B cell (primary cell): ENCODE results near the gene CATSPER1. TPM values are rescaled to one million over a fixed set of nuclear protein-coding genes. Genes with fewer than 3 reads are reported as not detected.

Source experiments
- ATAC-seq: fragments of 200-7000 bp; cut with Tn5 transposase; one replicate; pipeline ENCODE4 v1.10.0; 2021; ENCODE audit warnings: low read depth, mild to moderate bottlenecking, moderate number of reproducible peaks, moderate library complexity
- CTCF ChIA-PET: fragments of 350-600 bp; sonication (Branson Sonifier 250); formaldehyde crosslinking; loops from one replicate; lab custom pipeline; 2021; ENCODE audit warnings: antibody characterized with exemption, inconsistent platforms; lab: Charles Lee
- POLR2A ChIA-PET: fragments of 350-600 bp; sonication (Branson Sonifier 250); formaldehyde crosslinking; loops from one replicate; lab custom pipeline; 2021; ENCODE audit warnings: antibody characterized with exemption; lab: Charles Lee
- DNase-seq: peaks from one replicate; pipeline ENCODE4 v3.0.0; 2013
- H2AFZ ChIP-seq: 2 replicates; pipeline ENCODE4 v1.6.1; 2012; ENCODE audit warnings: mild to moderate bottlenecking, low read depth, low read length; ENCODE audit not compliant: insufficient read depth, poor library complexity, severe bottlenecking
- H3K27ac ChIP-seq, 2 donors: 1 replicate in 1 of 2; 2 replicates in 1 of 2; pipeline ENCODE4 v1.5.1; 2012 to 2013; ENCODE audit warnings: low read length in 2 of 2, mild to moderate bottlenecking in 2 of 2, moderate library complexity in 1 of 2
- H3K27me3 ChIP-seq, 4 experiments: fragments of 200-600 bp in 1 of 4; sonication (generic) in 1 of 4; replicated peaks in 1 of 4; 1 replicate in 2 of 4; 2 replicates in 2 of 4; pipeline versions ENCODE4 v1.6.1 to v1.7.0; 2013 to 2016; ENCODE audit warnings: low read length in 3 of 4, mild to moderate bottlenecking in 2 of 4, mixed read lengths in 1 of 4, moderate library complexity in 1 of 4; ENCODE audit not compliant: insufficient read depth in 4 of 4, control insufficient read depth in 3 of 4; ENCODE audit errors: control extremely low read depth in 1 of 4
- H3K36me3 ChIP-seq, 2 experiments: replicated peaks in 1 of 2; 1 replicate in 1 of 2; 2 replicates in 1 of 2; pipeline versions ENCODE4 v1.6.1 to v1.7.1; 2013; ENCODE audit warnings: low read length in 1 of 2; ENCODE audit not compliant: insufficient read depth in 2 of 2, control insufficient read depth in 1 of 2; ENCODE audit errors: control extremely low read depth in 1 of 2, extremely low read depth in 1 of 2
- H3K4me1 ChIP-seq, 2 donors: fragments of 200-600 bp in 1 of 2; sonication (generic) in 1 of 2; 1 replicate in 1 of 2; 2 replicates in 1 of 2; pipeline versions ENCODE4 v1.5.1 to v1.6.1; 2013 to 2017; ENCODE audit warnings: low read length in 2 of 2; ENCODE audit not compliant: control insufficient read depth in 2 of 2, insufficient read depth in 2 of 2
- H3K4me2 ChIP-seq: replicated peaks from 2 replicates; pipeline ENCODE3; 2012; ENCODE audit warnings: mild to moderate bottlenecking, low read depth, low read length; ENCODE audit not compliant: poor library complexity, severe bottlenecking
- H3K4me3 ChIP-seq, 5 experiments: fragments of 200-600 bp in 1 of 5; sonication (generic) in 1 of 5; 1 replicate in 3 of 5; 2 replicates in 2 of 5; pipeline versions ENCODE4 v1.5.1 to v1.7.0; 2011 to 2016; ENCODE audit warnings: low read length in 4 of 5, mild to moderate bottlenecking in 4 of 5, low read depth in 2 of 5, control low read depth in 1 of 5, moderate library complexity in 1 of 5; ENCODE audit not compliant: insufficient read depth in 1 of 5; ENCODE audit errors: control extremely low read depth in 1 of 5, extremely low read depth in 1 of 5
- H3K79me2 ChIP-seq: fragments of 200-600 bp; sonication (generic); one replicate; pipeline ENCODE4 v1.6.0; 2016; ENCODE audit warnings: low read length; ENCODE audit not compliant: control insufficient read depth, insufficient read depth
- H3K9ac ChIP-seq: fragments of 200-600 bp; sonication (generic); 2 replicates; pipeline ENCODE4 v1.6.1; 2017; ENCODE audit warnings: mild to moderate bottlenecking, low read length, moderate library complexity
- H3K9me3 ChIP-seq, 3 donors: one replicate each; pipeline versions ENCODE4 v1.6.1 to v1.7.1; 2013; ENCODE audit warnings: low read length in 2 of 3; ENCODE audit not compliant: control insufficient read depth in 2 of 3, insufficient read depth in 1 of 3; ENCODE audit errors: control extremely low read depth in 1 of 3
- H4K20me1 ChIP-seq: 2 replicates; pipeline ENCODE4 v1.6.0; 2012; ENCODE audit warnings: mild to moderate bottlenecking, low read length; ENCODE audit not compliant: insufficient read depth, control insufficient read depth, poor library complexity, severe bottlenecking
- H3K27ac Mint-ChIP-seq: one replicate; pipeline ENCODE4 v1.8.0; 2021; ENCODE audit warnings: mixed read lengths
- H3K27me3 Mint-ChIP-seq: one replicate; pipeline ENCODE4 v1.8.0; 2021; ENCODE audit warnings: mixed read lengths
- H3K4me1 Mint-ChIP-seq: one replicate; pipeline ENCODE4 v1.8.0; 2021; ENCODE audit warnings: mixed read lengths
- H3K4me3 Mint-ChIP-seq: one replicate; pipeline ENCODE4 v1.8.0; 2021; ENCODE audit warnings: mixed read lengths
- H3K9me3 Mint-ChIP-seq: one replicate; pipeline ENCODE4 v1.8.0; 2022; ENCODE audit warnings: mixed read lengths; ENCODE audit not compliant: insufficient read depth
- CTCF ChIP-seq: fragments of 200-600 bp; IDR thresholded peaks from one replicate; pipeline ENCODE4 v1.8.0; 2022; ENCODE audit warnings: antibody characterized with exemption, mild to moderate bottlenecking
- EZH2 ChIP-seq: IDR thresholded peaks from 2 replicates; pipeline ENCODE4 v1.6.1; 2012; ENCODE audit warnings: borderline replicate concordance, low read depth, mild to moderate bottlenecking, moderate library complexity, low read length; ENCODE audit not compliant: insufficient read depth, poor library complexity, severe bottlenecking
- WGBS: methylation state at CpG from one replicate; pipeline ENCODE4 v1.1.5; 2013; ENCODE audit warnings: missing lambda C conversion rate; ENCODE audit not compliant: insufficient coverage; 5-methylcytosine and 5-hydroxymethylcytosine counted together
- intact Hi-C: fragments of 100-400 bp; cut with micrococcal nuclease; formaldehyde crosslinking; loops from one replicate; pipeline ENCODE4 v1.10.0; 2022
- polyA plus RNA-seq: library from polyadenylated mRNA; depleted of rRNA; stranded (reverse); fragments of >200 nt; gene quantifications from 2 replicates; pipeline ENCODE4 v1.2.3, GENCODE V29; 2012
- total RNA-seq, 2 donors: library from RNA; stranded (reverse); fragments of 120-200 nt in 1 of 2; gene quantifications; 1 replicate in 1 of 2; 2 replicates in 1 of 2; pipeline versions ENCODE4 v1.2.3 to v1.2.4, GENCODE V29; 2013 to 2022

Gene CATSPER1
- total and polyA plus RNA-seq, 2 donors (not counting 1 experiment from before 2014, with no cell fraction given), result not detected

- Histone ChIP-seq H3K79me2 (no peaks in the 10 kb centered on the region), H3K9ac (no peak overlapping the region), H3K4me1 (no peaks in the 10 kb centered on the region), H3K27me3 (no peaks in the 10 kb centered on the region), H3K27ac (no peak overlapping the region), H3K9me3 (no peaks in the 10 kb centered on the region), H3K4me2 (no peak overlapping the region), H2AFZ (no peak overlapping the region), H3K4me3 (no peak overlapping the region), H3K36me3 (peaks cover 2 to 32% of the 10 kb centered on the region in 2 experiments), H4K20me1 (no peaks in the 10 kb centered on the region)
- no peak for TF ChIP-seq CTCF
- no peak for TF ChIP-seq EZH2
- H3K4me3 Mint-ChIP-seq, result no peak overlapping the region
- DNase-seq (no peak), ATAC-seq (no peak)
- 97% methylated on average over 20 of the region's 34 CpGs for WGBS
- ChIA-PET CTCF (interaction anchor here (0.7 to 1.3 kb wide), 2 partner anchors 92 to 368 kb away, joined by 3 read pairs; no protein-coding TSS in a partner anchor), POLR2A (interaction anchor here (1.3 kb wide), 1 partner anchor 90 kb away, joined by 3 read pairs; the partner anchor contains the start of gene FIBP)
- no peaks in the 10 kb centered on the region for H3K4me1 Mint-ChIP-seq
- no peak overlapping the region for H3K27ac Mint-ChIP-seq
- no peaks in the 10 kb centered on the region for H3K27me3 Mint-ChIP-seq
- H3K9me3 Mint-ChIP-seq, result no peaks in the 10 kb centered on the region
- intact Hi-C loops, result no loop called here
Observed at GRCh38 chr11:65978391-65979238, 47.7 kb downstream of the CATSPER1 start.
